Naive thymus-derived CD4-positive, alpha-beta T cell (primary cell): ENCODE data around the gene LRRN2. TPM values are rescaled to one million over a fixed set of nuclear protein-coding genes. Genes with fewer than 3 reads are reported as not detected.

Source experiments
- ATAC-seq: fragments of 150-1000 bp; cut with Tn5 transposase; 2 replicates; pipeline ENCODE4 v1.10.0; 2021; ENCODE audit warnings: mild to moderate bottlenecking, moderate library complexity
- CTCF ChIA-PET: fragments of 350-600 bp; sonication (Branson Sonifier 250); formaldehyde crosslinking; loops from one replicate; lab custom pipeline; 2021; ENCODE audit warnings: antibody characterized with exemption; lab: Charles Lee
- POLR2A ChIA-PET: fragments of 350-600 bp; sonication (Branson Sonifier 250); formaldehyde crosslinking; loops from one replicate; lab custom pipeline; 2021; ENCODE audit warnings: antibody characterized with exemption, inconsistent platforms; lab: Charles Lee
- DNase-seq, 9 donors: peaks; one replicate each; pipeline versions ENCODE4 v3.0.0 to v3.0.0-alpha.2; 2020 to 2022; ENCODE audit warnings: mixed read lengths in 1 of 9
- H3K27ac ChIP-seq: one replicate; pipeline ENCODE4 v1.7.0; 2013; ENCODE audit warnings: mild to moderate bottlenecking, low read depth, low read length, moderate library complexity
- H3K27me3 ChIP-seq, 2 donors: one replicate each; pipeline ENCODE4 v1.7.0; 2013; ENCODE audit warnings: low read length in 2 of 2, mild to moderate bottlenecking in 2 of 2, moderate library complexity in 2 of 2; ENCODE audit not compliant: control insufficient read depth in 2 of 2, insufficient read depth in 2 of 2
- H3K36me3 ChIP-seq, 3 experiments: 1 replicate in 2 of 3; 2 replicates in 1 of 3; pipeline ENCODE4 v1.7.0; 2013; ENCODE audit warnings: low read length in 3 of 3, mild to moderate bottlenecking in 3 of 3, moderate library complexity in 1 of 3; ENCODE audit not compliant: insufficient read depth in 3 of 3, control insufficient read depth in 2 of 3
- H3K4me1 ChIP-seq, 2 donors: one replicate each; pipeline ENCODE4 v1.7.0; 2013; ENCODE audit warnings: low read length in 2 of 2, mild to moderate bottlenecking in 2 of 2, moderate library complexity in 1 of 2; ENCODE audit not compliant: control insufficient read depth in 2 of 2, insufficient read depth in 2 of 2
- H3K4me3 ChIP-seq: 2 replicates; pipeline ENCODE4 v1.7.0; 2013; ENCODE audit warnings: mild to moderate bottlenecking, low read length
- H3K9me3 ChIP-seq, 3 experiments: 1 replicate in 2 of 3; 2 replicates in 1 of 3; pipeline ENCODE4 v1.7.0; 2013; ENCODE audit warnings: low read length in 3 of 3; ENCODE audit not compliant: control insufficient read depth in 2 of 3
- H3K27ac Mint-ChIP-seq, 9 donors: one replicate each; pipeline ENCODE4 v1.8.0; 2020 to 2022; ENCODE audit warnings: mixed read lengths in 9 of 9, mild to moderate bottlenecking in 8 of 9, moderate library complexity in 5 of 9, inconsistent platforms in 2 of 9
- H3K27me3 Mint-ChIP-seq, 5 donors: one replicate each; pipeline ENCODE4 v1.8.0; 2021 to 2022; ENCODE audit warnings: mixed read lengths in 5 of 5, mild to moderate bottlenecking in 1 of 5
- H3K36me3 Mint-ChIP-seq, 5 donors: one replicate each; pipeline ENCODE4 v1.8.0; 2020 to 2022; ENCODE audit warnings: mixed read lengths in 5 of 5, mild to moderate bottlenecking in 3 of 5, inconsistent platforms in 1 of 5
- H3K4me1 Mint-ChIP-seq, 7 donors: one replicate each; pipeline ENCODE4 v1.8.0; 2020 to 2022; ENCODE audit warnings: mixed read lengths in 7 of 7, mild to moderate bottlenecking in 3 of 7, inconsistent platforms in 1 of 7
- H3K4me3 Mint-ChIP-seq, 10 donors: one replicate each; pipeline ENCODE4 v1.8.0; 2020 to 2022; ENCODE audit warnings: mild to moderate bottlenecking in 10 of 10, mixed read lengths in 10 of 10, moderate library complexity in 6 of 10, inconsistent platforms in 2 of 10
- H3K9me3 Mint-ChIP-seq, 11 donors: one replicate each; pipeline ENCODE4 v1.8.0; 2020 to 2022; ENCODE audit warnings: mixed read lengths in 11 of 11, mild to moderate bottlenecking in 4 of 11, inconsistent platforms in 1 of 11, moderate library complexity in 1 of 11
- intact Hi-C, 2 donors: fragments of 100-400 bp; cut with micrococcal nuclease; formaldehyde crosslinking; loops; one replicate each; pipeline ENCODE4 v1.15.1; 2023
- polyA plus RNA-seq, 2 donors: library from polyadenylated mRNA; unstranded; fragments of 300-500 nt; fragmentation: Illumina TruSeq; gene quantifications; one replicate each; pipeline ENCODE4 v1.2.3, GENCODE V29; 2021
- total RNA-seq, 6 experiments: library from RNA in 5 of 6; stranded (reverse) in 5 of 6; gene quantifications; 1 replicate in 5 of 6; 2 replicates in 1 of 6; pipeline ENCODE4 v1.2.3 and lab custom pipeline; 2021 to 2026

The LRRN2 gene
- total and polyA plus RNA-seq, 7 experiments from 2014 or later: 1.3 TPM; not detected in 6

GRCh38 chr1:204605791-204606190 is 79.7 kb downstream of the LRRN2 start:
- intact Hi-C loops: no loop called here
- no peaks in the 10 kb centered on the region for H3K4me1 ChIP-seq
- Mint-ChIP-seq H3K27ac (no peak overlapping the region), H3K36me3 (peaks cover 0 to 16% (median 12%) of the 10 kb centered on the region in 5 donors), H3K4me3 (no peak overlapping the region), H3K9me3 (peaks cover 0 to 1% (median 0%) of the 10 kb centered on the region in 11 donors), H3K4me1 (peaks cover 0 to 4% (median 0%) of the 10 kb centered on the region in 7 donors), H3K27me3 (peaks cover 0 to 4% (median 0%) of the 10 kb centered on the region in 5 donors)
- POLR2A ChIA-PET: no interaction called here
- H3K9me3 ChIP-seq: no peaks in the 10 kb centered on the region
- no peaks in the 10 kb centered on the region for H3K27me3 ChIP-seq
- DNase-seq (no peak), ATAC-seq (no peak)
- H3K36me3 ChIP-seq: no peaks in the 10 kb centered on the region
- CTCF ChIA-PET: no interaction called here
- H3K27ac ChIP-seq: no peak overlapping the region
- no peak overlapping the region for H3K4me3 ChIP-seq

DNA sequence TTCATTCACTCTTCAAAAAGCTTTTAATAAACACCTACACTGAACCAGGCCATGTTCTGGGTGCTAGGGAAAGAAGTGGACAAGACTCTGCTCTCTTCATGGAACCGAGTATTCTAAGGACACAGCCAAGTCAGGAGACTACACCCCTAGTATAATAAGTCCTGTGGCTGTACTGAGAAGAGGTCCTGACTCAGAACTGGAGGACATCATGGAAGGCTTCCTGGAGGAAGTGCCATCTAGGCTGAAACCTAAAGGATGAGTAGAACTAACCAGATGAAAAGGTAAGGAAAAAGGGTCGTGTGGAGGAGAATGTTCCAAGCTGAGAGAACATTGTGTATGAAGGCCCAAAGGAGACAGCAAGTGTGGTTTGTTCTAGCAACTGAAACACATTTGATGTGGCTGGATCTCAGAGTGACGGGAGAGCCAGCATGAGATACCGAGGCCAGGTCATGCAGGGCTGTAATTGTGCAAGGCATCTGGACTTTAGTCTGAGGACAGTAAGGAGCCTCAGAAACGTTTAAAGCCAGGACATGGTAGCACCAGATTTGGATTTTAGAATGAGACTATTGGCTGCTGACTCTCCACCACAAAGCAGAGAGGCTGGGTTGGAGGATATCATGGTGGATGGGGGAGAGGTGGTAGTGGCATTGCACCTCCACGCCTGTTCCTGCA is 82.5 kb downstream of the LRRN2 start:
- Histone ChIP-seq H3K4me3 (no peak overlapping the region), H3K27ac (no peak overlapping the region), H3K4me1 (no peaks in the 10 kb centered on the region), H3K9me3 (no peaks in the 10 kb centered on the region), H3K27me3 (no peaks in the 10 kb centered on the region), H3K36me3 (peaks cover 0 to 7% (median 0%) of the 10 kb centered on the region in 3 experiments)
- POLR2A ChIA-PET: no interaction called here
- peaks cover 0 to 4% (median 0%) of the 10 kb centered on the region in 5 donors for H3K27me3 Mint-ChIP-seq
- CTCF ChIA-PET: no interaction called here
- H3K4me1 Mint-ChIP-seq: peaks cover 0 to 4% (median 0%) of the 10 kb centered on the region in 7 donors
- DNase-seq (no peak), ATAC-seq (no peak)
- peaks cover 0 to 1% (median 0%) of the 10 kb centered on the region in 11 donors for H3K9me3 Mint-ChIP-seq
- no peak overlapping the region for H3K4me3 Mint-ChIP-seq
- peaks cover 0 to 26% (median 12%) of the 10 kb centered on the region in 5 donors for H3K36me3 Mint-ChIP-seq
- H3K27ac Mint-ChIP-seq: peak overlapping the region in 1 of 9 donors; percentile 28
- intact Hi-C loops: no loop called here

DNA sequence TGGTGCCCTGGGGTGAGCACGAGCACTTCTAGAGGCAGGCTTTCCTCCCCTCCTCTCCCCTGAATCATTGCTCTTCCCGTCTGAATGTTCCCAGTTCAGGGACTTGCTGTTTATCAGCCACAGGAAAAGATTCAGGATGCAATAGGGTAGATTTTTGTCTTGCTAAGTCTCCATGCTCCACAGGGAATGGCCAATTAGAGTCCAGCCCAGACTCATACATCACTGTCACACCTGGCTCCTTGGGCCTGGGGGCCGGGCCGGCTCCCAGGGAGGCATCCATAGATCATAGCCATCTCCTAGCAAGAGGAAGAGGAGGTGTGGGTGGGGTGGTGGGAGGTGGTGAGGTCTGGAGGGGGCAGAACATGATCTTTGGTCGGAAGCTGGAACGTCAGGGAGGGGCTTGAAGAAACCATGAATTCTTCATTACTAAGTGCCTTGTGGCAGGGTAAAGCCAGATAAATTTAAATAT is 83.4 kb downstream of the LRRN2 start:
- Mint-ChIP-seq H3K27ac (no peak overlapping the region), H3K4me1 (peaks cover 0 to 4% (median 0%) of the 10 kb centered on the region in 7 donors), H3K4me3 (no peak overlapping the region), H3K27me3 (no peaks in the 10 kb centered on the region), H3K36me3 (peaks cover 0 to 32% (median 16%) of the 10 kb centered on the region in 5 donors), H3K9me3 (peaks cover 0 to 1% (median 0%) of the 10 kb centered on the region in 11 donors)
- no peaks in the 10 kb centered on the region for H3K4me1 ChIP-seq
- no peaks in the 10 kb centered on the region for H3K9me3 ChIP-seq
- POLR2A ChIA-PET: no interaction called here
- ATAC-seq (no peak), DNase-seq (no peak)
- no peak overlapping the region for H3K4me3 ChIP-seq
- no peaks in the 10 kb centered on the region for H3K27me3 ChIP-seq
- intact Hi-C loops: no loop called here
- CTCF ChIA-PET: no interaction called here
- H3K27ac ChIP-seq: no peak overlapping the region
- peaks cover 0 to 7% (median 0%) of the 10 kb centered on the region in 3 experiments for H3K36me3 ChIP-seq

- peaks cover 0 to 4% (median 0%) of the 10 kb centered on the region in 7 donors for H3K4me1 Mint-ChIP-seq
- intact Hi-C loops: no loop called here
- Histone ChIP-seq H3K27me3 (no peaks in the 10 kb centered on the region), H3K4me1 (no peaks in the 10 kb centered on the region), H3K27ac (no peak overlapping the region), H3K4me3 (no peak overlapping the region), H3K36me3 (peaks cover 0 to 7% (median 0%) of the 10 kb centered on the region in 3 experiments), H3K9me3 (no peaks in the 10 kb centered on the region)
- ChIA-PET POLR2A (no interaction called here), CTCF (no interaction called here)
- H3K9me3 Mint-ChIP-seq: peaks cover 0 to 1% (median 0%) of the 10 kb centered on the region in 11 donors
- no peak overlapping the region for H3K27ac Mint-ChIP-seq
- peaks cover 4 to 39% (median 24%) of the 10 kb centered on the region in 5 donors for H3K36me3 Mint-ChIP-seq
- ATAC-seq: no peak
- DNase-seq: no peak
- no peak overlapping the region for H3K4me3 Mint-ChIP-seq
- H3K27me3 Mint-ChIP-seq: no peaks in the 10 kb centered on the region
Observed at GRCh38 chr1:204600968-204601367, 84.6 kb downstream of the LRRN2 start.

GRCh38 chr1:204600203-204600602 is 85.3 kb downstream of the LRRN2 start:
- H3K4me3 ChIP-seq: no peak overlapping the region
- DNase-seq (no peak), ATAC-seq (no peak)
- H3K27me3 Mint-ChIP-seq: no peaks in the 10 kb centered on the region
- ChIA-PET POLR2A (no interaction called here), CTCF (no interaction called here)
- no peak overlapping the region for H3K4me3 Mint-ChIP-seq
- H3K36me3 Mint-ChIP-seq: peaks cover 4 to 44% (median 29%) of the 10 kb centered on the region in 5 donors
- peaks cover 0 to 10% (median 0%) of the 10 kb centered on the region in 3 experiments for H3K36me3 ChIP-seq
- peaks cover 0 to 1% (median 0%) of the 10 kb centered on the region in 11 donors for H3K9me3 Mint-ChIP-seq
- no peak overlapping the region for H3K27ac ChIP-seq
- no peaks in the 10 kb centered on the region for H3K27me3 ChIP-seq
- H3K4me1 ChIP-seq: no peaks in the 10 kb centered on the region
- H3K27ac Mint-ChIP-seq: no peak overlapping the region
- peaks cover 0 to 4% (median 0%) of the 10 kb centered on the region in 7 donors for H3K4me1 Mint-ChIP-seq
- H3K9me3 ChIP-seq: no peaks in the 10 kb centered on the region
- intact Hi-C loops: no loop called here

DNA sequence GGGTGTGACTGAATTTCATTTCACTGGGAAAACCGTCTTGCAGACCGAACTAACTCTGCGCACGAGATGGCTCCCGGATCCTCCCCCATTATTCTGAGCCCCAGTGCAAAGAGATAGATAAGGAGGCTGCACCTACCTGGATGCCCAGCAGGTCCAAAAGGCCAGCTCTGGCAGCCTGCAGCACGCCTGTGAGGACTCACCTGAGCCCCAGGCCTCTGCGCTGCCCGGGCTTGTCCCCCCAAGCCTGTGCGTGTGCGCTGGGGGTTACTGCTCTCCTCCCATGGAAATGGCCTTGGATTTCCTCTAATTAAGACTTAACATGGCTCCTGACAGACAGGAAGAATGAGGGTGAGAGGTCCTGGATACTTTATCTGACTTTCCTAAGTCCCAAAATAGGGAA is 85.9 kb downstream of the LRRN2 start:
- ATAC-seq (no peak), DNase-seq (no peak)
- peaks cover 0 to 4% (median 0%) of the 10 kb centered on the region in 7 donors for H3K4me1 Mint-ChIP-seq
- no peaks in the 10 kb centered on the region for H3K4me1 ChIP-seq
- H3K36me3 ChIP-seq: peaks cover 0 to 10% (median 0%) of the 10 kb centered on the region in 3 experiments
- H3K27ac ChIP-seq: no peak overlapping the region
- peaks cover 4 to 44% (median 29%) of the 10 kb centered on the region in 5 donors for H3K36me3 Mint-ChIP-seq
- no peak overlapping the region for H3K27ac Mint-ChIP-seq
- H3K4me3 ChIP-seq: no peak overlapping the region
- no peak overlapping the region for H3K4me3 Mint-ChIP-seq
- H3K9me3 Mint-ChIP-seq: peaks cover 0 to 1% (median 0%) of the 10 kb centered on the region in 11 donors
- ChIA-PET POLR2A (no interaction called here), CTCF (no interaction called here)
- intact Hi-C loops: no loop called here
- no peaks in the 10 kb centered on the region for H3K27me3 Mint-ChIP-seq
- no peaks in the 10 kb centered on the region for H3K9me3 ChIP-seq
- H3K27me3 ChIP-seq: no peaks in the 10 kb centered on the region
